COLO668 (cell line): Measurements from ENCODE around the gene CFAP61.

Source experiments
- DNase-seq: peaks from one replicate; lab custom pipeline; 2025; ENCODE audit not compliant: unreplicated experiment; lab: John Stamatoyannopoulos, UW

CFAP61 gene

GRCh38 chr20:20363434-20363798, 311.1 kb downstream of the CFAP61 start:
- DNase-seq = peak; percentile 79

GRCh38 chr20:20363799-20364592, 311.7 kb downstream of the CFAP61 start:
- DNase-seq = peak; percentile 98

GRCh38 chr20:20364593-20365479, 312.5 kb downstream of the CFAP61 start:
- peak; percentile 85 for DNase-seq

- peak; percentile 48 for DNase-seq
Measured at GRCh38 chr20:20365480-20366161, 313.3 kb downstream of the CFAP61 start.

GRCh38 chr20:20366551-20366875, 314.2 kb downstream of the CFAP61 start:
- peak; percentile 92 for DNase-seq

GRCh38 chr20:20366876-20367574, 314.7 kb downstream of the CFAP61 start:
- DNase-seq = peak; percentile 88

- peak; percentile 99 for DNase-seq
Measured at GRCh38 chr20:20367575-20368417, 315.5 kb downstream of the CFAP61 start, which contains the start of gene INSM1. INSM1 (plus strand) TSS chr20:20368104; CDS start chr20:20368268, 164 bp downstream.

- peak; percentile 83 for DNase-seq
Measured at GRCh38 chr20:20368418-20369249, 316.3 kb downstream of the CFAP61 start.

- DNase-seq = peak; percentile 92
Measured at GRCh38 chr20:20369250-20370093, 317.1 kb downstream of the CFAP61 start.

GRCh38 chr20:20370094-20370575, 317.8 kb downstream of the CFAP61 start:
- DNase-seq = no peak

- no peak for DNase-seq
Measured at GRCh38 chr20:20371083-20371482, 318.8 kb downstream of the CFAP61 start.

- no peak for DNase-seq
Measured at GRCh38 chr20:20371681-20372080, 319.3 kb downstream of the CFAP61 start.

GRCh38 chr20:20373091-20373571, 320.8 kb downstream of the CFAP61 start:
- peak; percentile 57 for DNase-seq

- peak; percentile 85 for DNase-seq
Measured at GRCh38 chr20:20375862-20376261, 323.5 kb downstream of the CFAP61 start.

GRCh38 chr20:20386192-20386591, 333.9 kb downstream of the CFAP61 start:
- no peak for DNase-seq

GRCh38 chr20:20390393-20390792, 338.1 kb downstream of the CFAP61 start:
- no peak for DNase-seq

GRCh38 chr20:20391115-20391514, 338.8 kb downstream of the CFAP61 start:
- DNase-seq = no peak

- no peak for DNase-seq
Measured at GRCh38 chr20:20391766-20392165, 339.4 kb downstream of the CFAP61 start.
